Hepatocyte (in vitro differentiated cells): ENCODE measurements around the gene SNRPD3. TPM values are rescaled to one million over a fixed set of nuclear protein-coding genes. Genes with fewer than 3 reads are reported as not detected.
"Not testable (repeated sequence)": the region's sequence is repeated elsewhere in the genome, so short reads cannot be mapped to it uniquely, and the experiment has no call there.

Experiments used
- DNase-seq: peaks from one replicate; pipeline ENCODE4 v3.0.0-alpha.2; 2016; ENCODE audit warnings: low spot score
- H2AFZ ChIP-seq: fragments of 200-600 bp; sonication (generic); 2 replicates; pipeline ENCODE4 v1.6.0; 2016; ENCODE audit warnings: antibody characterized with exemption, mild to moderate bottlenecking
- H3K27ac ChIP-seq: fragments of 200-600 bp; sonication (generic); 2 replicates; pipeline ENCODE4 v1.5.1; 2016; ENCODE audit warnings: mild to moderate bottlenecking
- H3K27me3 ChIP-seq: fragments of 200-600 bp; sonication (generic); 2 replicates; pipeline ENCODE4 v1.6.1; 2016
- H3K36me3 ChIP-seq: fragments of 200-600 bp; sonication (generic); replicated peaks from 2 replicates; pipeline ENCODE4 v1.5.1; 2016; ENCODE audit warnings: low read depth; ENCODE audit not compliant: insufficient read depth
- H3K4me1 ChIP-seq: fragments of 200-600 bp; sonication (generic); 2 replicates; pipeline ENCODE4 v1.5.1; 2016; ENCODE audit warnings: mild to moderate bottlenecking, moderate library complexity; ENCODE audit not compliant: insufficient read depth
- H3K4me2 ChIP-seq: fragments of 200-600 bp; sonication (generic); 2 replicates; pipeline ENCODE4 v1.6.0; 2016
- H3K4me3 ChIP-seq: fragments of 200-600 bp; sonication (generic); 2 replicates; pipeline ENCODE4 v1.5.1; 2016; ENCODE audit warnings: mild to moderate bottlenecking
- H3K79me2 ChIP-seq: fragments of 200-600 bp; sonication (generic); 2 replicates; pipeline ENCODE4 v1.6.0; 2017; ENCODE audit warnings: mild to moderate bottlenecking
- H3K9me2 ChIP-seq: fragments of 200-600 bp; sonication (generic); replicated peaks from 2 replicates; pipeline ENCODE4 v1.6.0; 2017; ENCODE audit warnings: mild to moderate bottlenecking; ENCODE audit not compliant: insufficient read depth
- H3K9me3 ChIP-seq: fragments of 200-600 bp; sonication (generic); 2 replicates; pipeline ENCODE4 v1.5.1; 2016; ENCODE audit warnings: low read depth, mild to moderate bottlenecking
- H4K20me1 ChIP-seq: fragments of 200-600 bp; sonication (generic); 2 replicates; pipeline ENCODE4 v1.6.0; 2016; ENCODE audit warnings: mild to moderate bottlenecking; ENCODE audit not compliant: insufficient read depth, poor library complexity, severe bottlenecking
- CTCF ChIP-seq: fragments of 200-600 bp; sonication (generic); IDR thresholded peaks from 2 replicates; pipeline ENCODE4 v1.5.1; 2016; ENCODE audit warnings: antibody characterized with exemption, mild to moderate bottlenecking; ENCODE audit not compliant: poor library complexity
- EZH2 ChIP-seq: fragments of 200-600 bp; sonication (generic); IDR thresholded peaks from 2 replicates; pipeline ENCODE4 v1.6.1; 2016; ENCODE audit warnings: antibody characterized with exemption, mild to moderate bottlenecking, borderline replicate concordance
- EZH2phosphoT487 ChIP-seq: fragments of 200-600 bp; sonication (generic); IDR thresholded peaks from one replicate; pipeline ENCODE4 v1.6.1; 2018; ENCODE audit warnings: antibody characterized with exemption, mild to moderate bottlenecking, low read depth, moderate library complexity; ENCODE audit not compliant: unreplicated experiment, severe bottlenecking
- WGBS: methylation state at CpG from one replicate; pipeline ENCODE4 v1.1.6; 2016; ENCODE audit warnings: low lambda C conversion rate; ENCODE audit errors: missing lambda C conversion rate; 5-methylcytosine and 5-hydroxymethylcytosine counted together
- polyA plus RNA-seq: library from polyadenylated mRNA; unstranded; fragments of >200 nt; fragmentation: Nextera tagmentation; extraction: Ambion mirVana; gene quantifications from 2 replicates; pipeline ENCODE4 v1.2.1, GENCODE V29; 2016
- total RNA-seq: library from RNA; depleted of rRNA; stranded (reverse); fragments of >200 nt; gene quantifications from 2 replicates; pipeline ENCODE4 v1.2.3, GENCODE V29; 2014

SNRPD3 gene
- total and polyA plus RNA-seq, 2 experiments from 2014 or later = 122 to 185 TPM

GRCh38 chr22:24525416-24526037 lies 30.3 kb upstream of the SNRPD3 start:
- WGBS = 8% methylated on average over 12 of the region's 12 CpGs
- no peaks in the 10 kb centered on the region for H3K36me3 ChIP-seq
- H3K9me3 ChIP-seq = no peaks in the 10 kb centered on the region
- no peak for TF ChIP-seq EZH2phosphoT487
- TF ChIP-seq EZH2 = no peak
- TF ChIP-seq CTCF = peak; percentile 92
- no peak overlapping the region for H3K27ac ChIP-seq
- H3K4me1 ChIP-seq = peaks cover 6% of the 10 kb centered on the region
- H4K20me1 ChIP-seq = no peaks in the 10 kb centered on the region
- no peaks in the 10 kb centered on the region for H3K27me3 ChIP-seq
- H3K79me2 ChIP-seq = no peaks in the 10 kb centered on the region
- H3K9me2 ChIP-seq = no peaks in the 10 kb centered on the region
- no peak overlapping the region for H2AFZ ChIP-seq
- DNase-seq = peak; percentile 83
- no peak overlapping the region for H3K4me3 ChIP-seq
- no peak overlapping the region for H3K4me2 ChIP-seq

DNA sequence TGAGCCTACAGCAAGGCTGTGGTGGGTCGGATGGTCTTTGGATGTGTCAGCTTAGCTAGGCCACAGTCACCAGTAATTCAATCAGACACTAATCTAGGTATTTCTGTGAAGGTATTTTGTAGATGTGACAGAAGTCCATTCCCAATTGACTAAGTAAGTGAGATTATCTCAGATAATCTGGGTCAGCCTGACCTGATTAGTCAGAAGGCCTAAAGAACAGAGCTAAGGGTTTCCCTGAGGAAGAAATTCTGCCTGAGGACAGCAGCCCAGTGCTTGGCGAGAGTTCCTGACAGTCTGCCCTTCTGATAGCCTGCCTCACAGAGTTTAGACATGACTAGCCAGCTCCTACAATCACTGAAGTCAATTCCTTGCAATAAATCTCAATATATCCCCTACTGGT lies 29.6 kb upstream of the SNRPD3 start:
- DNase-seq = no peak
- no peaks in the 10 kb centered on the region for H3K27me3 ChIP-seq
- H3K79me2 ChIP-seq = no peaks in the 10 kb centered on the region
- no peaks in the 10 kb centered on the region for H4K20me1 ChIP-seq
- H2AFZ ChIP-seq = no peak overlapping the region
- H3K4me3 ChIP-seq = no peak overlapping the region
- H3K4me1 ChIP-seq = peaks cover 5% of the 10 kb centered on the region
- H3K36me3 ChIP-seq = no peaks in the 10 kb centered on the region
- H3K27ac ChIP-seq = no peak overlapping the region
- WGBS = 76% methylated on average over 2 of the region's 2 CpGs
- TF ChIP-seq EZH2 (no peak), CTCF (no peak), EZH2phosphoT487 (no peak)
- no peaks in the 10 kb centered on the region for H3K9me2 ChIP-seq
- H3K4me2 ChIP-seq = no peak overlapping the region
- H3K9me3 ChIP-seq = no peaks in the 10 kb centered on the region

GRCh38 chr22:24529898-24530297 lies 25.9 kb upstream of the SNRPD3 start:
- Histone ChIP-seq H3K4me1 (peaks cover 11% of the 10 kb centered on the region), H3K4me2 (no peak overlapping the region)

GRCh38 chr22:24530968-24531367 lies 24.8 kb upstream of the SNRPD3 start:
- H3K79me2 ChIP-seq, H3K36me3 ChIP-seq, H3K9me2 ChIP-seq, H3K27me3 ChIP-seq, H2AFZ ChIP-seq, H4K20me1 ChIP-seq, H3K9me3 ChIP-seq, H3K4me2 ChIP-seq, DNase-seq, H3K4me3 ChIP-seq: not testable (repeated sequence)
- 59% methylated on average over 3 of the region's 3 CpGs for WGBS
- Histone ChIP-seq H3K4me1 (peaks cover 11% of the 10 kb centered on the region), H3K27ac (peak overlapping the region; percentile 40)

More at GRCh38 chr22:24529898-24530297, 25.9 kb upstream of the SNRPD3 start:
- no peaks in the 10 kb centered on the region for H3K9me2 ChIP-seq
- WGBS = 85% methylated on average over 2 of the region's 2 CpGs
- no peak overlapping the region for H2AFZ ChIP-seq
- no peaks in the 10 kb centered on the region for H3K9me3 ChIP-seq
- no peaks in the 10 kb centered on the region for H3K79me2 ChIP-seq
- no peak overlapping the region for H3K4me3 ChIP-seq
- no peak overlapping the region for H3K27ac ChIP-seq
- no peaks in the 10 kb centered on the region for H3K36me3 ChIP-seq
- no peaks in the 10 kb centered on the region for H3K27me3 ChIP-seq
- no peak for DNase-seq
- H4K20me1 ChIP-seq = no peaks in the 10 kb centered on the region
- no peak for TF ChIP-seq EZH2
- TF ChIP-seq EZH2phosphoT487 = no peak
- TF ChIP-seq CTCF = no peak
